Measurements from ENCODE around the gene NLGN4Y. TPM values are rescaled to one million over a fixed set of nuclear protein-coding genes. Genes with fewer than 3 reads are reported as not detected.
A peak's percentile ranks its signal among the peaks of the same experiment; 100 is the strongest.

NLGN4Y gene
- total RNA-seq, 1 donor from 2014 or later = 8.9 TPM

GRCh38 chrY:14522379-14522950, 1.9 kb upstream of the NLGN4Y start:
- DNase-seq = no peak
- CTCF ChIA-PET = no interaction called here
- Mint-ChIP-seq H3K9me3 (no peaks in the 10 kb centered on the region), H3K36me3 (ENCODE audit: low read depth) (no peaks in the 10 kb centered on the region), H3K27ac (no peak overlapping the region), H3K4me3 (no peak overlapping the region), H3K27me3 (peaks cover 15% of the 10 kb centered on the region), H3K4me1 (peaks cover 10% of the 10 kb centered on the region)
- no peak for TF ChIP-seq CTCF (IDR thresholded peaks at IDR 0.05)
- POLR2A ChIA-PET = no interaction called here
- no peak for ATAC-seq (ENCODE audit: low read depth)
- intact Hi-C loops (cut with micrococcal nuclease) = no loop called here

- CTCF ChIA-PET = no interaction called here
- TF ChIP-seq CTCF (IDR thresholded peaks at IDR 0.05) = no peak
- Mint-ChIP-seq H3K4me1 (peaks cover 10% of the 10 kb centered on the region), H3K9me3 (no peaks in the 10 kb centered on the region), H3K27me3 (peaks cover 15% of the 10 kb centered on the region), H3K27ac (no peak overlapping the region), H3K36me3 (ENCODE audit: low read depth) (no peaks in the 10 kb centered on the region), H3K4me3 (peak overlapping the region; percentile 83)
- no peak for ATAC-seq (ENCODE audit: low read depth)
- POLR2A ChIA-PET = no interaction called here
- no peak for DNase-seq
- intact Hi-C loops (cut with micrococcal nuclease) = no loop called here
Measured at GRCh38 chrY:14523491-14524271, 648 bp upstream of the NLGN4Y start.

GRCh38 chrY:14525315-14525714, 986 bp downstream of the NLGN4Y start:
- intact Hi-C loops (cut with micrococcal nuclease) = no loop called here
- CTCF ChIA-PET = no interaction called here
- Mint-ChIP-seq H3K27me3 (peaks cover 11% of the 10 kb centered on the region), H3K9me3 (no peaks in the 10 kb centered on the region), H3K36me3 (ENCODE audit: low read depth) (no peaks in the 10 kb centered on the region), H3K4me1 (peaks cover 10% of the 10 kb centered on the region), H3K4me3 (peak overlapping the region; percentile 83), H3K27ac (peak overlapping the region; percentile 46)
- ATAC-seq (ENCODE audit: low read depth) (no peak), DNase-seq (no peak)
- POLR2A ChIA-PET = no interaction called here
- TF ChIP-seq CTCF (IDR thresholded peaks at IDR 0.05) = no peak

- no peaks in the 10 kb centered on the region for H3K9me3 Mint-ChIP-seq
- intact Hi-C loops (cut with micrococcal nuclease) = no loop called here
- DNase-seq (no peak), ATAC-seq (ENCODE audit: low read depth) (no peak)
- ChIA-PET POLR2A (no interaction called here), CTCF (no interaction called here)
- H3K4me3 Mint-ChIP-seq = no peak overlapping the region
- no peak for TF ChIP-seq CTCF (IDR thresholded peaks at IDR 0.05)
- H3K27me3 Mint-ChIP-seq = peaks cover 9% of the 10 kb centered on the region
- no peaks in the 10 kb centered on the region for H3K36me3 Mint-ChIP-seq (ENCODE audit: low read depth)
- H3K4me1 Mint-ChIP-seq = peaks cover 10% of the 10 kb centered on the region
- H3K27ac Mint-ChIP-seq = no peak overlapping the region
Measured at GRCh38 chrY:14528361-14528760, 4.0 kb downstream of the NLGN4Y start.

GRCh38 chrY:14536703-14537102, 12.4 kb downstream of the NLGN4Y start:
- Mint-ChIP-seq H3K4me1 (no peaks in the 10 kb centered on the region), H3K36me3 (ENCODE audit: low read depth) (no peaks in the 10 kb centered on the region), H3K4me3 (no peak overlapping the region), H3K27ac (no peak overlapping the region), H3K9me3 (peaks cover 3% of the 10 kb centered on the region), H3K27me3 (no peaks in the 10 kb centered on the region)
- POLR2A ChIA-PET = no interaction called here
- intact Hi-C loops (cut with micrococcal nuclease) = no loop called here
- CTCF ChIA-PET = no interaction called here
- TF ChIP-seq CTCF (IDR thresholded peaks at IDR 0.05) = no peak
- no peak for ATAC-seq (ENCODE audit: low read depth)
- no peak for DNase-seq
